Calu3 (cell line): ENCODE results near the gene ABCC6. TPM values are rescaled to one million over a fixed set of nuclear protein-coding genes. Genes with fewer than 3 reads are reported as not detected.
"Not testable (repeated sequence)": the region's sequence is repeated elsewhere in the genome, so short reads cannot be mapped to it uniquely, and the experiment has no call there.

Experiments
- BruUV-seq: library from RNA; stranded (reverse); fragments of 400-500 nt; replicated peaks from 2 replicates; lab custom pipeline; 2021; lab: Mats Ljungman, UMichigan
- CTCF ChIA-PET: fragments of 300-600 bp; sonication (Branson Sonifier 250); formaldehyde crosslinking; loops from one replicate; lab custom pipeline; 2022; ENCODE audit warnings: antibody characterized with exemption; lab: Charles Lee
- DNase-seq: peaks from one replicate; pipeline ENCODE4 v3.0.0; 2022
- H3K27ac Mint-ChIP-seq: one replicate; pipeline ENCODE4 v1.8.0; 2022; ENCODE audit warnings: mixed read lengths; ENCODE audit not compliant: unreplicated experiment
- H3K27me3 Mint-ChIP-seq: one replicate; pipeline ENCODE4 v1.8.0; 2022; ENCODE audit warnings: mixed read lengths; ENCODE audit not compliant: unreplicated experiment
- H3K36me3 Mint-ChIP-seq: one replicate; pipeline ENCODE4 v1.8.0; 2022; ENCODE audit warnings: mild to moderate bottlenecking, moderate library complexity, mixed read lengths; ENCODE audit not compliant: insufficient read depth, unreplicated experiment
- H3K4me1 Mint-ChIP-seq: one replicate; pipeline ENCODE4 v1.8.0; 2022; ENCODE audit warnings: mild to moderate bottlenecking, low read depth, mixed read lengths; ENCODE audit not compliant: unreplicated experiment
- H3K4me3 Mint-ChIP-seq: one replicate; pipeline ENCODE4 v1.8.0; 2022; ENCODE audit warnings: mild to moderate bottlenecking, low read depth, moderate library complexity, mixed read lengths; ENCODE audit not compliant: unreplicated experiment
- H3K9me3 Mint-ChIP-seq: one replicate; pipeline ENCODE4 v1.8.0; 2022; ENCODE audit warnings: low read depth, mixed read lengths; ENCODE audit not compliant: unreplicated experiment
- CTCF ChIP-seq: fragments of 200-600 bp; IDR thresholded peaks from one replicate; pipeline ENCODE4 v1.8.0; 2022; ENCODE audit warnings: antibody characterized with exemption; ENCODE audit not compliant: unreplicated experiment
- intact Hi-C: fragments of 100-400 bp; cut with micrococcal nuclease; formaldehyde crosslinking; loops from one replicate; pipeline ENCODE4 v1.10.0; 2022; ENCODE audit not compliant: unreplicated experiment
- total RNA-seq: library from RNA; stranded (reverse); gene quantifications from 2 replicates; pipeline ENCODE4 v1.2.3, GENCODE V29; 2022

Gene ABCC6
- total RNA-seq, 1 experiment from 2014 or later = 3.7 TPM

DNA sequence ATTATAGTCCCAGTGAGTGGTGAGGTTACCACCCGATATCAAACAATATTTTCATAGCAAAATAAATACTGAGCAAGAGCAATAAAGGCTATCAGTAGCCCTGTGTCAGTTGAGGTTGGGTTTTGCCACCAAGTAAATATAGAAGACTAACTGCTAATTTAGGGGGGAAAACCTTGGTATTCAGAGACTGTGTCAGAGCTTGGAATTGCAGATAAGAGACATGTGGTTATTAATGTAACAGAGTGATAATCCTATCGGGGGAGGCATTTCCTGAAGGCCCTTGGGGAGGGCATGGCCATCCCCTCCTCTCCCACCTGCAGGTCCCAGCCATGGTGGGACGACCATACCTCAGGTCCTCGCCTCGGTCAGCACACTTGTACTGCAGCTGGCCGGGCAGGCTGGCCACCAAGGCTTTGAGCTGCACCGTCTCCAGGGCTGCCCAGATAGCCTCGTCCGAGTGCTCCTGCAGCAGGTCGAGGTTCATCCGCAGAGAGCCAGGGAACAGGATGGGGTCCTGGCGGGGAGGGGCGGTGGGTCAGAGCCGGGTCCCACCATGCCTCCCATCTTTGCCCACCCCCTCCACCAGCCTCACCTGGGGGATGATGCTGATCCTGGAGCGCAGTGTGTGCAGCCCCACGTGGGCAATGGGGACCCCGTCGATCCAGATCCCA, 68.9 kb downstream of the ABCC6 start:
- peaks cover 15% of the 10 kb centered on the region for H3K27me3 Mint-ChIP-seq

GRCh38 chr16:16153000-16153399, 70.3 kb downstream of the ABCC6 start:
- H3K4me1 Mint-ChIP-seq, H3K9me3 Mint-ChIP-seq, intact Hi-C loops, H3K4me3 Mint-ChIP-seq, DNase-seq, BruUV-seq, H3K27ac Mint-ChIP-seq, CTCF ChIA-PET: not testable (repeated sequence)
- H3K27me3 Mint-ChIP-seq = peaks cover 15% of the 10 kb centered on the region
- H3K36me3 Mint-ChIP-seq = peaks cover 13% of the 10 kb centered on the region

More for the DNA sequence above, 68.9 kb downstream of the ABCC6 start:
- Mint-ChIP-seq H3K27ac (no peak overlapping the region), H3K36me3 (peaks cover 8% of the 10 kb centered on the region), H3K4me1 (no peaks in the 10 kb centered on the region), H3K9me3 (no peaks in the 10 kb centered on the region), H3K4me3 (no peak overlapping the region)
- intact Hi-C loops = no loop called here
- TF ChIP-seq CTCF = no peak
- BruUV-seq = no TSS peak
- DNase-seq = no peak
- CTCF ChIA-PET = no interaction called here

- H3K4me1 Mint-ChIP-seq = no peaks in the 10 kb centered on the region
- H3K27me3 Mint-ChIP-seq = peaks cover 15% of the 10 kb centered on the region
- peaks cover 13% of the 10 kb centered on the region for H3K36me3 Mint-ChIP-seq
- no peak overlapping the region for H3K4me3 Mint-ChIP-seq
- no TSS peak for BruUV-seq
- H3K9me3 Mint-ChIP-seq = no peaks in the 10 kb centered on the region
- intact Hi-C loops = no loop called here
- no peak for TF ChIP-seq CTCF
- no peak for DNase-seq
- H3K27ac Mint-ChIP-seq = no peak overlapping the region
- CTCF ChIA-PET = no interaction called here
These were observed 72.0 kb downstream of the ABCC6 start for GRCh38 chr16:16151315-16151714.

DNA sequence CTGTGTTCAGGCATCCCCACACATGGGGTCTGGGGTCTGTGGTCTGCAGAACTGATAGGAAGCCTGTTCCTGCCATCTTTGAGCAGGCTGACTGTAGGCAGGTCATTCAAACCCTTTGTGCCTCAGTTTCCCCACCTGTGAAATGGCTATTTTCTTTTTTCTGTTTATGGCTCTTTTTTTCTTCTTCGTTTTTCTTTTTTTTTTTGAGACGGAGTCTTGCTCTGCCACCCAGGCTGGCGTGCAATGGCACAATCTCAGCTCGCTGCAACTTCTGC, 72.5 kb downstream of the ABCC6 start:
- CTCF ChIA-PET = no interaction called here
- no peak overlapping the region for H3K27ac Mint-ChIP-seq
- H3K9me3 Mint-ChIP-seq = no peaks in the 10 kb centered on the region
- no peak for DNase-seq
- intact Hi-C loops = no loop called here
- no peaks in the 10 kb centered on the region for H3K4me1 Mint-ChIP-seq
- TF ChIP-seq CTCF = no peak
- H3K4me3 Mint-ChIP-seq = no peak overlapping the region
- H3K36me3 Mint-ChIP-seq = peaks cover 13% of the 10 kb centered on the region
- H3K27me3 Mint-ChIP-seq = peaks cover 13% of the 10 kb centered on the region
- no TSS peak for BruUV-seq

- intact Hi-C loops = no loop called here
- no peak overlapping the region for H3K27ac Mint-ChIP-seq
These were observed 73.0 kb downstream of the ABCC6 start for GRCh38 chr16:16150117-16150877.

More at GRCh38 chr16:16150117-16150877, 73.0 kb downstream of the ABCC6 start:
- CTCF ChIA-PET = no interaction called here
- no TSS peak for BruUV-seq
- Mint-ChIP-seq H3K9me3 (no peaks in the 10 kb centered on the region), H3K4me1 (no peaks in the 10 kb centered on the region), H3K4me3 (no peak overlapping the region), H3K27me3 (peaks cover 8% of the 10 kb centered on the region), H3K36me3 (peaks cover 19% of the 10 kb centered on the region)
- DNase-seq = no peak
- no peak for TF ChIP-seq CTCF
